Superior temporal gyrus (tissue), 1 donor: ENCODE results near the gene OR2H1.

Experiments
- DNase-seq: peaks from one replicate; pipeline ENCODE4 v3.0.0-alpha.2; 2016; ENCODE audit errors: extremely low spot score

OR2H1 gene

DNA sequence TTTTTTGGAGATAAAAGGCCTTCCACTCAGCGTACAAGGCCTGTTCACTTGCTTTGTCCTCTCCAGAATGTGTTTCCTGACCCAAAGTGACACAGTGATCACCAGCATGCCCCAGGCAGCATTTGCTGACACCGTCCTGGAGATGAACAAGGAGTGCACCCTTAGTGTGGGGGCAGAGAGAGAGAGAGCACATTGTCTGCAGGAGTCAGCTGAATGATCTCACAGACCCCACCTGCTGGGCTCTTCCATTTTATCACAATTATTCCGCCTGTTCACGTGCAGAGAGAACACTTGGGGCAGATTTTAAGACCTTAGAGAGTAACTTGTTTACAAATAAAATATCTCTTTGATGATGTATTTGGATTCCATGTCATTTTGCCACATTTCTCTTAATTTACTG, 53.2 kb downstream of the OR2H1 start:
- no peak for DNase-seq

DNA sequence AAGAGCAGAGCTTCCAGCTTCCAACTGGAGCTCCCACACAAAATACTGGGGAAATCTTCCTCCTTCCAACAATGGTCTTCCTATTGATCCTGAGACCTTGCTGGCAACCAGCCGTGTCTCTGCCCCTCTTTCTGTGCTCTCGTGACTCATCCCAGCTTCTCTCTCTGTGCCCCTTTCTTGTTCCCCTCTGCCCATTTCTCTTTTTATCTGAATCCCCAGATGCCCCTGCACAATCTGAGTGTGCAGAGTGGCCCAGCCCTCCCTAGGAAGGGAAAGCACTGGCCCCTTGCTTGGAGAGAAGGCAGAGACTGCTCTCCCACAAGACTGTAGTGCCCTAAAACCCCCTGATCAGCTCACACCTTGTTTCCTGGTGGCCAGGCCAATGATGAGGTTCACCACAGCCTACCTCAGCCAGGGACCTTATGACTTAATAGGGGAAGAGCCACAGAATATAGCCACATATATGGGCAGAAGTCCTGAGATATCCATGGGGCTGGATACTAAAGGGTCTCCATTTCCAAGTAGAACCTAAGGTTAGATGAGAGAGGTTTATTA, 53.9 kb downstream of the OR2H1 start:
- no peak for DNase-seq
